DND-41 (cell line): ENCODE measurements around the gene RNF223.

Source experiments
- ATAC-seq: fragments of 200-7000 bp; cut with Tn5 transposase; 3 replicates; pipeline ENCODE4 v1.9.1; 2021; ENCODE audit warnings: low read depth; ENCODE audit not compliant: insufficient read depth
- DNase-seq: peaks from one replicate; pipeline ENCODE4 v3.0.0-alpha.2; 2020
- H2AFZ ChIP-seq: 2 replicates; pipeline ENCODE4 v1.6.0; 2012; ENCODE audit warnings: low read depth, low read length
- H3K27ac ChIP-seq: 2 replicates; pipeline ENCODE4 v1.5.1; 2012; ENCODE audit warnings: low read length, inconsistent platforms
- H3K27me3 ChIP-seq: fragments of 200-600 bp; sonication (generic); 2 replicates; pipeline ENCODE4 v1.6.0; 2012; ENCODE audit warnings: low read length, mild to moderate bottlenecking, inconsistent platforms; ENCODE audit not compliant: insufficient read depth, poor library complexity
- H3K36me3 ChIP-seq: 2 replicates; pipeline ENCODE4 v1.5.1; 2012; ENCODE audit warnings: low read length, inconsistent platforms; ENCODE audit not compliant: insufficient read depth
- H3K4me1 ChIP-seq: 2 replicates; pipeline ENCODE4 v1.5.1; 2012; ENCODE audit warnings: mild to moderate bottlenecking, low read length; ENCODE audit not compliant: insufficient read depth
- H3K4me2 ChIP-seq: 2 replicates; pipeline ENCODE4 v1.6.0; 2012; ENCODE audit warnings: mild to moderate bottlenecking, moderate library complexity, low read length, inconsistent platforms; ENCODE audit not compliant: insufficient read depth
- H3K4me3 ChIP-seq, 2 experiments: fragments of 200-600 bp in 1 of 2; shearing (Covaris generic) in 1 of 2; 2 replicates each; pipeline ENCODE4 v1.5.1; 2012 to 2016; ENCODE audit warnings: inconsistent platforms in 2 of 2, low read length in 2 of 2, mild to moderate bottlenecking in 2 of 2, low read depth in 1 of 2, moderate library complexity in 1 of 2
- H3K79me2 ChIP-seq: 2 replicates; pipeline ENCODE4 v1.6.0; 2012; ENCODE audit warnings: low read length, inconsistent platforms; ENCODE audit not compliant: insufficient read depth
- H3K9ac ChIP-seq: 2 replicates; pipeline ENCODE4 v1.6.0; 2012; ENCODE audit warnings: low read depth, mild to moderate bottlenecking, inconsistent platforms, low read length, moderate library complexity
- H3K9me3 ChIP-seq: 2 replicates; pipeline ENCODE4 v1.5.1; 2012; ENCODE audit warnings: low read length, moderate library complexity, mild to moderate bottlenecking, inconsistent platforms; ENCODE audit not compliant: insufficient read depth, severe bottlenecking
- H4K20me1 ChIP-seq: 2 replicates; pipeline ENCODE4 v1.6.0; 2012; ENCODE audit warnings: low read length; ENCODE audit not compliant: insufficient read depth
- CTCF ChIP-seq: IDR thresholded peaks from 2 replicates; pipeline ENCODE4 v1.5.1; 2012; ENCODE audit warnings: borderline replicate concordance, low read length, moderate library complexity, mild to moderate bottlenecking; ENCODE audit not compliant: poor library complexity, severe bottlenecking; ENCODE audit errors: extremely low read depth
- EZH2 ChIP-seq: IDR thresholded peaks from 3 replicates; pipeline ENCODE4 v1.6.1; 2012; ENCODE audit warnings: borderline replicate concordance, low read depth, mild to moderate bottlenecking, moderate library complexity, low read length, inconsistent platforms; ENCODE audit not compliant: severe bottlenecking

RNF223 gene

DNA sequence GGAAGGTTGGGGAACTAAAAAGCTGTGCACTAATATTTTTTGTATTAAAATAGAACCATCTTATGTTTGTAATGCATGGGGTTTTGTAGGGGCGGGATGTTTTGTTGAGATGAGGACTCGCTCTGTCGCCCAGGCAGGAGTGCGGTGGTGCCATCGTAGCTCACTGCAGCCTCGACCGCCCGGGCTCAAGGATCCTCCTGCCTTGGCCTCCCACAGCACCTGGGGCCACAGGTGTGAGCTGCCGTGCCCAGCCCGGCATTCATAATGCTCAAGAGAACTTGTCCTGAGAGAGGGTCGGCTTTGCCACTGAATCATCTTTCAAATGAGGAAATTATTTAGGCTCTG, 44.7 kb upstream of the RNF223 start:
- Histone ChIP-seq H2AFZ (no peak overlapping the region), H3K4me3 (no peak overlapping the region), H3K36me3 (no peaks in the 10 kb centered on the region), H3K79me2 (peaks cover 16% of the 10 kb centered on the region), H3K4me2 (no peak overlapping the region), H3K27ac (no peak overlapping the region), H3K4me1 (peaks cover 24% of the 10 kb centered on the region), H3K27me3 (no peaks in the 10 kb centered on the region), H3K9me3 (no peaks in the 10 kb centered on the region), H3K9ac (no peak overlapping the region), H4K20me1 (peaks cover 8% of the 10 kb centered on the region)
- DNase-seq, result no peak
- no peak for ATAC-seq
- TF ChIP-seq EZH2 (no peak), CTCF (no peak)

GRCh38 chr1:1118011-1118875, 44.1 kb upstream of the RNF223 start:
- Histone ChIP-seq H2AFZ (no peak overlapping the region), H3K36me3 (peaks cover 5% of the 10 kb centered on the region), H4K20me1 (peaks cover 2% of the 10 kb centered on the region), H3K79me2 (peaks cover 20% of the 10 kb centered on the region), H3K27ac (no peak overlapping the region), H3K4me1 (peaks cover 24% of the 10 kb centered on the region), H3K4me2 (no peak overlapping the region), H3K9me3 (peaks cover 4% of the 10 kb centered on the region), H3K4me3 (no peak overlapping the region), H3K27me3 (no peaks in the 10 kb centered on the region), H3K9ac (no peak overlapping the region)
- TF ChIP-seq EZH2 (no peak), CTCF (no peak)
- DNase-seq (no peak), ATAC-seq (no peak)

- Histone ChIP-seq H3K79me2 (peaks cover 26% of the 10 kb centered on the region), H3K4me1 (peaks cover 23% of the 10 kb centered on the region), H3K9me3 (peaks cover 6% of the 10 kb centered on the region), H3K4me3 (no peak overlapping the region), H3K36me3 (peaks cover 8% of the 10 kb centered on the region), H3K27ac (no peak overlapping the region), H3K27me3 (no peaks in the 10 kb centered on the region), H2AFZ (no peak overlapping the region), H4K20me1 (0 out of 2 replicates have a peak, but pooled peaks cover under 1% of the 10 kb centered on the region), H3K4me2 (no peak overlapping the region), H3K9ac (no peak overlapping the region)
- DNase-seq (no peak), ATAC-seq (no peak)
- TF ChIP-seq EZH2, result no peak
- no peak for TF ChIP-seq CTCF
These were observed 43.3 kb upstream of the RNF223 start for GRCh38 chr1:1117469-1117831.
